ENCODE measurements around the gene MSL3. TPM values are rescaled to one million over a fixed set of nuclear protein-coding genes. Genes with fewer than 3 reads are reported as not detected.

MSL3 gene
- total and polyA plus RNA-seq, 10 donors, result 51.5 to 120 (median 66.9) TPM

- Histone ChIP-seq H3K4me3 (peak overlapping the region in 1 of 8 donors; percentile 12), H3K9me3 (no peaks in the 10 kb centered on the region), H3K27ac (peak overlapping the region in 2 of 8 donors; percentile 13 to 23), H3K27me3 (replicated peaks in 1 of 7) (no peaks in the 10 kb centered on the region), H3K36me3 (peaks cover 0 to 96% (median 53%) of the 10 kb centered on the region in 6 donors), H3K4me1 (peaks cover 0 to 89% (median 41%) of the 10 kb centered on the region in 6 donors)
- intact Hi-C loops (cut with DNase I; ENCODE audit: low total_unique reads), result loop anchor here (10.0 kb wide), 1 partner anchor 621 kb away; no protein-coding TSS in a partner anchor
- DNase-seq, result no peak
- 81 to 90% (median 88%) methylated on average over 12 to 16 of the region's 16 CpGs; no CpG with 5 or more reads in 1 of the 5 donors for WGBS, 5 donors
- TF ChIP-seq POLR2AphosphoS5 (IDR thresholded peaks at IDR 0.05) (peak; percentile 9 to 47 (median 14)), POLR2A (IDR thresholded peaks at IDR 0.05) (no peak)
These were observed 7.4 kb downstream of the MSL3 start for GRCh38 chrX:11765449-11765848.

DNA sequence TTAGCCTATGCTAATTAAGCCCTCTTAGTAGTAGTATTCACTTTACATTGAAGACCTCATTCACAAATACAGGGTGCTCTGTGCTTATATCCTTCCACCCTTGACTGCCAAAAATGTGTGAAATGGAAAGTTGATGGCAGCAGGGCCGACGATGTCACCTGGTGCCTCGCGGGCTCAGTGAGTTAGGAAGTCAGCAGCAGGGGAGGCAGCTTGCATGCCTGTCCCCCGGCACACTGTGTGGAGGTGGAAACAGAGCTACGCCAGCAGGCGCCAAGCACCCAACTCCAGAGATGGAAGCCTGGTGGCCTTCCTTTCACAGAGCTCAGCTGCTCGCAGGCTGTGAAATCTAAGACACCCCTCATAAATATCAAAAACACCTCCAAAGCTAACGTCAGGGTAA is 8.4 kb downstream of the MSL3 start:
- TF ChIP-seq POLR2A (IDR thresholded peaks at IDR 0.05), result no peak
- no peak for TF ChIP-seq CTCF (IDR thresholded peaks at IDR 0.05 in 8 of 11, conservative IDR thresholded peaks at IDR 0.05 in 3 of 11)
- peak in 1 of 3 donors; percentile 42 for TF ChIP-seq POLR2AphosphoS5 (IDR thresholded peaks at IDR 0.05)
- Histone ChIP-seq H3K4me1 (peaks cover 0 to 81% (median 32%) of the 10 kb centered on the region in 6 donors), H3K36me3 (peaks cover 0 to 98% (median 50%) of the 10 kb centered on the region in 6 donors), H3K27me3 (replicated peaks in 1 of 7) (no peaks in the 10 kb centered on the region), H3K27ac (peak overlapping the region in 2 of 8 donors; percentile 21 to 37), H3K4me3 (no peak overlapping the region), H3K9me3 (no peaks in the 10 kb centered on the region)
- intact Hi-C loops (cut with DNase I; ENCODE audit: low total_unique reads), result loop anchor here (10.0 kb wide), 1 partner anchor 622 kb away; no protein-coding TSS in a partner anchor
- WGBS, 5 donors, result 87 to 97% (median 89%) methylated on average over 7 to 9 of the region's 9 CpGs
- no peak for DNase-seq

DNA sequence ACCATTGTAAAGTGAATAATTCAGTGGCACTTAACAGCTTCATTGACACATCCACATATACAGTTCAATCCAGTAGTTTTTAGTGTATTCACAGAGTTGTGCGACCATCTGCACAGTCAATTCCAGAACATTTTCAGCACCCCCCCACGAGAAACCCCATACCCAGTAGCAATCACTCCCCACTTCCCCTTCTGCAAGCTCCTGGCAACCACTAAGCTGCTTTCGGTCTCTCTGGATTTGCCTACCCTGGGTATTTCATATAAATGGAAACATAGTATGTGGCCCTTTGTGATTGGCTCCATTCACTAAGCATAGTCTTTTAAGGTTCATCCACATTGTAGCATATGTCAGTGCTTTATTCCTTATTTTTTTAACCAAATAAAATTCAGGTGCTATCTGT is 10.0 kb downstream of the MSL3 start:
- Histone ChIP-seq H3K4me3 (no peak overlapping the region), H3K36me3 (peaks cover 0 to 96% (median 49%) of the 10 kb centered on the region in 6 donors), H3K9me3 (no peaks in the 10 kb centered on the region), H3K27me3 (replicated peaks in 1 of 7) (no peaks in the 10 kb centered on the region), H3K4me1 (peaks cover 0 to 66% (median 20%) of the 10 kb centered on the region in 6 donors), H3K27ac (peak overlapping the region in 4 of 8 donors; percentile 7 to 45 (median 22))
- intact Hi-C loops (cut with DNase I; ENCODE audit: low total_unique reads), result loop anchor here (10.0 kb wide), 1 partner anchor 623 kb away; no protein-coding TSS in a partner anchor
- WGBS, 5 donors, result 47 to 59% (median 51%) methylated on average over 3 of the region's 3 CpGs
- DNase-seq, result no peak
- no peak for TF ChIP-seq CTCF (IDR thresholded peaks at IDR 0.05 in 8 of 11, conservative IDR thresholded peaks at IDR 0.05 in 3 of 11)
- TF ChIP-seq POLR2A (IDR thresholded peaks at IDR 0.05), result no peak
- no peak for TF ChIP-seq POLR2AphosphoS5 (IDR thresholded peaks at IDR 0.05)

DNA sequence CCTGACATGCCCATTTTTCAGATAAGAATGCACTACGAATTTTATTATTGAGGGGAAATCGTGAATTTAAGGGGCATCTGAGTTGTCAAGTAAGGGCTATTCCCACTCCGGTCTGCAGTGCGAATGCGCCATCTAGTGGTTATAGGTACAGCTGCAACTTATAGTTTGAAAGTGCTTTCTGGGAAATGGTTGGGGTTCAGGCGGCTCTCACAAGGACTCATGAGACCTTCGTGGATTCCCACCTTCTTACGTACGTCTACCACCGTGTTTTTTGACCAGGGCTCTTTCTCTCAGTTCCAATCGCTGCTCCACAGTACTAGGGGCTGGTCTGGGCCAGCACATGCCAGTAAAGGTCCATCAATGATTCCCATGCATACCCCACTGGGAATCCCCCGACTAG is 12.3 kb downstream of the MSL3 start:
- H3K4me3 ChIP-seq, result no peak overlapping the region
- WGBS, 5 donors, result 11 to 13% (median 12%) methylated on average over 12 of the region's 12 CpGs
- intact Hi-C loops (cut with DNase I; ENCODE audit: low total_unique reads), result loop anchor here (5.0 kb wide), 1 partner anchor 233 kb away; no protein-coding TSS in a partner anchor
- peak overlapping the region in 2 of 8 donors; percentile 17 to 31 for H3K27ac ChIP-seq
- H3K27me3 ChIP-seq (replicated peaks in 1 of 7), result no peaks in the 10 kb centered on the region
- peaks cover 0 to 96% (median 39%) of the 10 kb centered on the region in 6 donors for H3K36me3 ChIP-seq
- H3K4me1 ChIP-seq, result peaks cover 0 to 43% (median 12%) of the 10 kb centered on the region in 6 donors
- H3K9me3 ChIP-seq, result no peaks in the 10 kb centered on the region
- TF ChIP-seq POLR2A (IDR thresholded peaks at IDR 0.05) (no peak), POLR2AphosphoS5 (IDR thresholded peaks at IDR 0.05) (no peak), CTCF (IDR thresholded peaks at IDR 0.05 in 8 of 11, conservative IDR thresholded peaks at IDR 0.05 in 3 of 11) (peak; percentile 30 to 85 (median 74))
- peak; percentile 81 for DNase-seq

Measured in spleen (tissue), 11 donors.